HepG2 (cell line): ENCODE results near the gene ZNF326. TPM values are rescaled to one million over a fixed set of nuclear protein-coding genes. Genes with fewer than 3 reads are reported as not detected.

Experiments used
- ATAC-seq: fragments of 200-7000 bp; cut with Tn5 transposase; 3 replicates; pipeline ENCODE4 v1.9.1; 2020; ENCODE audit warnings: mild to moderate bottlenecking, moderate library complexity
- BruUV-seq: library from RNA; stranded (reverse); fragments of 400-500 nt; replicated peaks from 2 replicates; lab custom pipeline; 2021; lab: Mats Ljungman, UMichigan
- CTCF ChIA-PET: fragments of 300-600 bp; formaldehyde crosslinking; extraction: SDS; loops from one replicate; lab custom pipeline; 2021; ENCODE audit warnings: low total read pairs, inconsistent platforms, low intra/inter-chr PET ratio; lab: Yijun Ruan, JAX
- POLR2A ChIA-PET: fragments of 350-600 bp; sonication (Branson Sonifier 250); formaldehyde crosslinking; loops from one replicate; lab custom pipeline; 2020; ENCODE audit warnings: antibody characterized with exemption, inconsistent platforms; lab: Yijun Ruan, JAX
- DNase-seq: peaks from one replicate; pipeline ENCODE4 v3.0.0-alpha.2; 2015; ENCODE audit warnings: low spot score
- FAIRE-seq: peaks from 3 replicates; lab custom pipeline; 2011; peaks lifted over from hg19 to GRCh38; lab: Jason Lieb, UNC
- H2AFZ ChIP-seq: one replicate; pipeline ENCODE4 v1.6.1; 2011; ENCODE audit warnings: low read length, inconsistent platforms
- H3K27ac ChIP-seq: fragments of 300-600 bp; 3 replicates; pipeline ENCODE4 v1.8.0; 2011; ENCODE audit warnings: mixed run types, mild to moderate bottlenecking, mixed read lengths, low read length, inconsistent platforms; ENCODE audit not compliant: insufficient read depth; ENCODE audit errors: extremely low read length
- H3K27me3 ChIP-seq, 2 experiments: fragments of 200-600 bp in 1 of 2; 2 replicates in 1 of 2; 3 replicates in 1 of 2; pipeline versions ENCODE4 v1.6.0 to v1.8.0; 2011; ENCODE audit warnings: low read length in 2 of 2, mild to moderate bottlenecking in 2 of 2, moderate library complexity in 2 of 2, inconsistent platforms in 1 of 2; ENCODE audit not compliant: insufficient read depth in 2 of 2, control insufficient read depth in 1 of 2
- H3K36me3 ChIP-seq, 2 experiments: fragments of 200-600 bp in 1 of 2; replicated peaks in 1 of 2; 2 replicates in 1 of 2; 3 replicates in 1 of 2; pipeline versions ENCODE4 v1.5.1 to v1.8.0; 2011; ENCODE audit warnings: low read length in 2 of 2, inconsistent platforms in 1 of 2; ENCODE audit not compliant: insufficient read depth in 2 of 2, control insufficient read depth in 1 of 2
- H3K4me1 ChIP-seq: 2 replicates; pipeline ENCODE4 v1.5.1; 2012; ENCODE audit warnings: low read length, inconsistent platforms; ENCODE audit not compliant: insufficient read depth
- H3K4me2 ChIP-seq: 2 replicates; pipeline ENCODE4 v1.6.0; 2011; ENCODE audit warnings: low read depth, low read length, inconsistent platforms
- H3K4me3 ChIP-seq, 3 experiments: fragments of 200-600 bp in 1 of 3; sonication (generic), shearing (Covaris generic) in 1 of 3; replicated peaks in 1 of 3; 2 replicates each; pipeline ENCODE4 v1.5.1; 2011 to 2016; ENCODE audit warnings: low read length in 3 of 3, inconsistent platforms in 2 of 3, low read depth in 2 of 3, mild to moderate bottlenecking in 2 of 3, control low read depth in 1 of 3, mixed read lengths in 1 of 3; ENCODE audit not compliant: insufficient read depth in 1 of 3
- H3K79me2 ChIP-seq: one replicate; pipeline ENCODE4 v1.6.1; 2011; ENCODE audit warnings: low read length, inconsistent platforms; ENCODE audit not compliant: insufficient read depth
- H3K9ac ChIP-seq: 2 replicates; pipeline ENCODE4 v1.6.0; 2011; ENCODE audit warnings: mild to moderate bottlenecking, low read depth, low read length, inconsistent platforms; ENCODE audit not compliant: insufficient read depth
- H3K9me3 ChIP-seq: 2 replicates; pipeline ENCODE4 v1.5.1; 2012; ENCODE audit warnings: mild to moderate bottlenecking, low read length
- H4K20me1 ChIP-seq: 2 replicates; pipeline ENCODE4 v1.6.0; 2011; ENCODE audit warnings: inconsistent platforms, mild to moderate bottlenecking, low read length, moderate library complexity; ENCODE audit not compliant: insufficient read depth
- AHDC1 ChIP-seq: sonication (generic); formaldehyde crosslinking; IDR thresholded peaks from 2 replicates; pipeline ENCODE4 v1.5.1; 2020; ENCODE audit warnings: mild to moderate bottlenecking, missing genetic modification reagents, borderline replicate concordance
- EED ChIP-seq: sonication (generic); formaldehyde crosslinking; IDR thresholded peaks from 2 replicates; pipeline ENCODE4 v1.5.0; 2020; ENCODE audit warnings: mild to moderate bottlenecking, missing genetic modification reagents
- FLYWCH1 ChIP-seq: sonication (generic); formaldehyde crosslinking; IDR thresholded peaks from 2 replicates; pipeline ENCODE4 v1.8.1; 2023; ENCODE audit warnings: mild to moderate bottlenecking, missing genetic modification reagents
- KDM5A ChIP-seq: fragments of 200-600 bp; sonication (generic); IDR thresholded peaks from 2 replicates; pipeline ENCODE4 v1.7.0; 2018; ENCODE audit warnings: antibody characterized with exemption, mild to moderate bottlenecking, low read length, borderline replicate concordance
- MAZ ChIP-seq, 2 experiments: sonication (generic) in 1 of 2; formaldehyde crosslinking in 1 of 2; IDR thresholded peaks; 2 replicates each; pipeline versions ENCODE4 v1.5.0 to v1.6.1; 2012 to 2020; ENCODE audit warnings: low read depth in 2 of 2, mild to moderate bottlenecking in 2 of 2, borderline replicate concordance in 1 of 2, improper control_type of control experiment in 1 of 2, low read length in 1 of 2, missing genetic modification reagents in 1 of 2, moderate library complexity in 1 of 2
- RARG ChIP-seq: sonication (generic); formaldehyde crosslinking; IDR thresholded peaks from 2 replicates; pipeline ENCODE4 v1.4.0; 2020; ENCODE audit warnings: low read depth, mild to moderate bottlenecking, missing genetic modification reagents
- RFX5 ChIP-seq: IDR thresholded peaks from 2 replicates; pipeline ENCODE4 v1.6.1; 2011; ENCODE audit warnings: low read depth, low read length, improper control_type of control experiment
- RFXANK ChIP-seq: IDR thresholded peaks from 2 replicates; pipeline ENCODE4 v1.6.1; 2016
- SIX1 ChIP-seq: sonication (generic); formaldehyde crosslinking; IDR thresholded peaks from 2 replicates; pipeline ENCODE4 v1.4.0; 2020; ENCODE audit warnings: missing genetic modification reagents, borderline replicate concordance
- SKIL ChIP-seq: sonication (generic); formaldehyde crosslinking; IDR thresholded peaks from 2 replicates; pipeline ENCODE4 v1.8.0; 2022; ENCODE audit warnings: missing genetic modification reagents, mild to moderate bottlenecking, moderate library complexity, borderline replicate concordance
- ZNF335 ChIP-seq: sonication (generic); formaldehyde crosslinking; IDR thresholded peaks from 2 replicates; pipeline ENCODE4 v1.4.0; 2020; ENCODE audit warnings: missing genetic modification reagents
- WGBS: methylation state at CpG from one replicate; pipeline ENCODE4 v1.1.6; 2017; ENCODE audit warnings: low lambda C conversion rate; 5-methylcytosine and 5-hydroxymethylcytosine counted together
- in situ Hi-C: cut with HindIII; loops from 2 replicates; pipeline ENCODE4 v1.10.0; 2017; ENCODE audit warnings: low pct_unique_long_range_greater_than_20kb; ENCODE audit not compliant: extremely low pct_ligation_motif_present
- intact Hi-C: fragments of 100-400 bp; cut with micrococcal nuclease; formaldehyde crosslinking; loops from one replicate; pipeline ENCODE4 v1.10.0; 2022; ENCODE audit not compliant: unreplicated experiment
- polyA plus RNA-seq, 8 experiments: library from polyadenylated mRNA; depleted of rRNA in 3 of 8; stranded (reverse) in 7 of 8; unstranded in 1 of 8; fragments of >200 nt; fragmentation: Illumina TruSeq in 4 of 8; extraction: Trizol in 4 of 8; gene quantifications; 2 replicates each; pipeline versions ENCODE4 v1.2.1 to v1.2.3, GENCODE V29; 2011 to 2016; ENCODE audit warnings: low read depth in 4 of 8, missing spikeins in 1 of 8, mixed read lengths in 1 of 8; ENCODE audit not compliant: insufficient read depth in 1 of 8
- total RNA-seq, 5 experiments: library from RNA; depleted of rRNA; stranded (reverse); fragments of >200 nt; fragmentation: Illumina TruSeq; extraction: Trizol; gene quantifications; 2 replicates each; pipeline ENCODE4 v1.2.3, GENCODE V29; 2016; ENCODE audit warnings: low read depth in 1 of 5

Gene ZNF326
- total and polyA plus RNA-seq, 2 of the 13 experiments (the other 11 are each of a cell fraction or from before 2014, with no cell fraction given) = 6.3 to 16.4 TPM

- DNase-seq (no peak), FAIRE-seq (no peak)
- no TSS peak for BruUV-seq
- Histone ChIP-seq H3K36me3 (no peaks in the 10 kb centered on the region), H3K27me3 (no peaks in the 10 kb centered on the region), H3K4me3 (no peak overlapping the region), H3K79me2 (no peaks in the 10 kb centered on the region)
- in situ Hi-C loops = no loop called here
- no peak for TF ChIP-seq SIX1 (CRISPR knock-in tag)
- no peak for TF ChIP-seq KDM5A
- no peak for TF ChIP-seq FLYWCH1 (CRISPR knock-in tag)
- TF ChIP-seq MAZ (IDR thresholded peaks at IDR 0.05; ENCODE audit: borderline replicate concordance, low read depth, low read length) = no peak
- no peak for TF ChIP-seq MAZ (CRISPR knock-in tag; IDR thresholded peaks at IDR 0.05; ENCODE audit: low read depth)
- TF ChIP-seq SKIL (CRISPR knock-in tag) = no peak
- TF ChIP-seq RARG (CRISPR knock-in tag) = no peak
- TF ChIP-seq EED (CRISPR knock-in tag) = no peak
- TF ChIP-seq ZNF335 (CRISPR knock-in tag) = no peak
- TF ChIP-seq AHDC1 (CRISPR knock-in tag) = no peak
- TF ChIP-seq RFX5 = no peak
- no peak for TF ChIP-seq RFXANK (CRISPR knock-in tag)
- TF ChIP-seq, all 625 proteins: peak for 0
- POLR2A ChIA-PET = no interaction called here
- Histone ChIP-seq H3K9me3 (no peaks in the 10 kb centered on the region), H3K27ac (no peak overlapping the region), H3K4me2 (no peak overlapping the region), H3K4me1 (no peaks in the 10 kb centered on the region), H3K9ac (no peak overlapping the region), H2AFZ (no peak overlapping the region), H4K20me1 (no peaks in the 10 kb centered on the region)
- ATAC-seq = no peak
- CTCF ChIA-PET = no interaction called here
- under 1% methylated on average over 5 of the region's 5 CpGs for WGBS
- intact Hi-C loops = no loop called here
Observed at GRCh38 chr1:90074137-90074536, 79.2 kb downstream of the ZNF326 start.
